Measurements from ENCODE around the gene SNX30.

Gene SNX30

GRCh38 chr9:112831969-112832368 is 81.4 kb downstream of the SNX30 start:
- peak overlapping the region; percentile 85 for H3K27ac ChIP-seq
- TF ChIP-seq CTCF (conservative IDR thresholded peaks at IDR 0.05), result peak; percentile 64

- TF ChIP-seq CTCF (conservative IDR thresholded peaks at IDR 0.05), result no peak
- peak overlapping the region; percentile 4; the same call in 1 of the 2 replicates for H3K27ac ChIP-seq
Observed at GRCh38 chr9:112833081-112833480, 82.5 kb downstream of the SNX30 start.

- H3K27ac ChIP-seq, result no peak overlapping the region
- no peak for TF ChIP-seq CTCF (conservative IDR thresholded peaks at IDR 0.05)
Observed at GRCh38 chr9:112836394-112836793, 85.8 kb downstream of the SNX30 start.

- no peak overlapping the region for H3K27ac ChIP-seq
- no peak for TF ChIP-seq CTCF (conservative IDR thresholded peaks at IDR 0.05)
Observed at GRCh38 chr9:112838342-112838741, 87.8 kb downstream of the SNX30 start.

GRCh38 chr9:112839331-112839730 is 88.8 kb downstream of the SNX30 start:
- no peak for TF ChIP-seq CTCF (conservative IDR thresholded peaks at IDR 0.05)
- H3K27ac ChIP-seq, result no peak overlapping the region

- H3K27ac ChIP-seq, result peak overlapping the region; percentile 54
- TF ChIP-seq CTCF (conservative IDR thresholded peaks at IDR 0.05), result no peak
Observed at GRCh38 chr9:112841261-112841660, 90.7 kb downstream of the SNX30 start.

- no peak overlapping the region; the same call in 1 of the 2 replicates for H3K27ac ChIP-seq
- TF ChIP-seq CTCF (conservative IDR thresholded peaks at IDR 0.05), result no peak
Observed at GRCh38 chr9:112842555-112842954, 92.0 kb downstream of the SNX30 start.
